GM12892 (cell line): ENCODE data around the gene CLIC4.
"Not testable (repeated sequence)": the region's sequence is repeated elsewhere in the genome, so short reads cannot be mapped to it uniquely, and the experiment has no call there.

Experiments
- DNase-seq: peaks from one replicate; pipeline ENCODE4 v3.0.0; 2011; ENCODE audit not compliant: insufficient read length
- FAIRE-seq: peaks from 2 replicates; lab custom pipeline; 2011; peaks lifted over from hg19 to GRCh38; lab: Jason Lieb, UNC
- POLR2A ChIP-seq: IDR thresholded peaks from 2 replicates; pipeline ENCODE4 v1.6.1; 2011; ENCODE audit warnings: low read depth, low read length, control low read depth
- POLR2AphosphoS5 ChIP-seq: IDR thresholded peaks from 2 replicates; pipeline ENCODE4 v1.6.1; 2011; ENCODE audit warnings: low read depth, low read length, control low read depth
- TAF1 ChIP-seq: IDR thresholded peaks from 2 replicates; pipeline ENCODE4 v1.6.1; 2011; ENCODE audit warnings: low read depth, mild to moderate bottlenecking, control low read depth, low read length, borderline replicate concordance

CLIC4 gene

DNA sequence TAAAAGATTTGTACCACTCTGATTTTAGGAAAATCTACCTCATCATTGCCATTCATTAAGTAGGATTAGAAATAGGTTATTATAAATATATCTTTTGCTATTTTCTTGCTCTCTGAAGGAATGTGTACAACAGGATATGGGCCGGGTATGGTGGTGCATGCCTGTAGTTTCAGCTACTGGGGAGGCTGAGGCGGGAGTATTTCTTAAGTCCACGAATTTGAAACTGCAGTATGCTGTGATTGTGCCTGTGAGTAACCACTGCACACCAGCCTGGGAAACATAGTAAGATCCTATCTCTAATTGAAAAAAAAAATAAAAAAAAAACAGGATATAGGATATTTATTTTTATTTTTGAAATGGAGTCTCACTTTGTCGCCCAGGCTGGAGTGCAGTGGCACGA lies 50.0 kb downstream of the CLIC4 start:
- FAIRE-seq (no peak), DNase-seq (no peak)
- TF ChIP-seq TAF1: no peak
- TF ChIP-seq POLR2AphosphoS5: no peak
- no peak for TF ChIP-seq POLR2A

DNA sequence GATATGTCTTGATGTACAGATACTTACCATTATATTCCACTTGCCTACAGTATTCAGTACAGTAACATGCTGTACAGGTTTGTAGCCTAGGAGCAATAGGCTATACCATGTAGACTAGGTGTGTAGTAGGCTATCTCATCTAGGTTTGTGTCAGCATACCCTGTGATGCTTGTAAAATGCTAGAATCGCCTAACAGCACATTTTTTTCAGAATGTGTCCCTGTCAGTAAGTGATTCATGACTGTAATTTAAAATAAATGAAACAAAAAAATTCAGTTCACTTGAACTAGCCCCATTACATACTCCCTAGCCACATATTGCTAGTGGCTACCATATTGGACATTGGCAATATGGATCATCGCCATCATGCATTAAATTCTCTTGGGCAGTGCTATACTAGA lies 51.3 kb downstream of the CLIC4 start:
- FAIRE-seq (no peak), DNase-seq (no peak)
- no peak for TF ChIP-seq POLR2A
- no peak for TF ChIP-seq TAF1
- no peak for TF ChIP-seq POLR2AphosphoS5

DNA sequence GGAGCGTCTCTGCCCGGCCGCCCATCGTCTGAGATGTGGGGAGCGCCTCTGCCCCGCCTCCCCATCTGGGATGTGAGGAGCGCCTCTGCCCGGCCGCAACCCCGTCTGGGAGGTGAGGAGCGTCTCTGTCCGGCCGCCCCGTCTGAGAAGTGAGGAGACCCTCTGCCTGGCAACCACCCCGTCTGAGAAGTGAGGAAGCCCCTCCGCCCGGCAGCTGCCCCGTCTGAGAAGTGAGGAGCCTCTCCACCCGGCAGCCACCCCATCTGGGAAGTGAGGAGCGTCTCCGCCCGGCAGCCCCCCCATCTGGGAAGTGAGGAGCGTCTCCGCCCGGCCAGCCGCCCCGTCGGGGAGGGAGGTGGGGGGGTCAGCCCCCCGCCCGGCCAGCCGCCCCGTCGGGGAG lies 54.0 kb downstream of the CLIC4 start:
- not testable (repeated sequence) for FAIRE-seq, DNase-seq

DNA sequence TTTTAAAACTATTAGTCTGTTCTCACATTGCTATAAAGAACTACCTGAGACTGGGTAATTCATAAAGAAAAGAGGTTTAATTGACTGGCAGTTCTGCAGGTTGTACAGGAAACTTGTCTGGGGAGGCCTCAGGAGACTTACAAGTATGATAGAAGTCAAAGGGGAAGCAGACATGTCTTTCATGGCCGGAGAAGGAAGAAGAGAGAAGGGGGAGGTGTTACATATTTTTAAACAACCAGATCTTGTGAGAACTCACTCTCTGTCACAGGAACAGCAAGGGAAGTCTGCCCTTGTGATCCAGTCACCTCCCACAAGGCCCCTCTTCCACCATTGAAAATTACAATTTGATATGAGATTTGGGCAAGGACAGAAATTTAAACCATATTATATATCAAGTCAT lies 55.9 kb downstream of the CLIC4 start:
- FAIRE-seq: no peak

DNA sequence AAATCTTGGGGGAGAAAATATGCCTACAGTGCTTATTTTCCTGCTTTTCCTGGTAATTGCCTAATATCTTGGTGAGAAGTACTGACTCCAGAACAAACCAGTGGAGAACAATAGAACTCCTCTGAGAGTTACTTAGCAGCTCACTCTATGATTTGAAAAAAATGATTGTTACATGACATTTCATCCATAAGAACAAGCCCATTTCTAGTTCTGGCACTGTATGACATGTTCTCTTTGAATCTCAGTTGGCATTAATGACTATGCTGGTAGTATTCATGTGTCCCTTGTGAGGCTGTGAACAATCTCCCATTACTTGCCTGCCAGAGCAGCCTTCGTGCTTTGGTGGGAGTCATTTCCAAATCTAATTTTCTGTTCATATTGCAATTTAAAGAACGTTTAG lies 58.0 kb downstream of the CLIC4 start:
- no peak for DNase-seq
- no peak for FAIRE-seq
- no peak for TF ChIP-seq POLR2A
- no peak for TF ChIP-seq POLR2AphosphoS5
- TF ChIP-seq TAF1: no peak

More for the DNA sequence above, 55.9 kb downstream of the CLIC4 start:
- TF ChIP-seq POLR2AphosphoS5 (no peak), TAF1 (no peak), POLR2A (no peak)
- no peak for DNase-seq

DNA sequence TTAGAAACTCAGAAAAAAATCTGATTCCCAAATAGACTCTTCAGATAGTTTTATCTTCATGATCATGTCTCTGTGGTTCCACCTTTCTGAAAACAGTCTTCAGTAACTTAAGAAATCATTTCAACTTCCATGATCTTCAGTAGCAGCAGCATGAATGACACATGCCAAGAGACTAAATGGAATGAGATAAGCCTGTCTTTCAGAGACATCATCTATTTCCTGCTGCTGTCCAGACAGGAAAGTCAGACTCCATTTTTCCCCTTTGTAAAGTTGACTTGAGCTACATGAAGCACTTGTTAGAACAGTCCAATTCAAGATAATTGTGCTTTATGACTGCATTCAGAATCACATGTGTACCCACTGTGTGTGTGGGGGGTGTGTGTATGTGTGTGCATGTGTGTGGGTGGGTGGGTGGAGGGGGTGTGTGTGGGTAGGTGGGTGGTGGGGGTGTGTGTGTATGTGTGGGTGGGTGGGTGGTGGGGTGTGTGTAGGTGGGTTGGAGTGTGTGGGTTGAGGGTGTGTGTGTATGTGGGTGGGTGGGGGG lies 58.8 kb downstream of the CLIC4 start:
- DNase-seq (no peak), FAIRE-seq (no peak)
- TF ChIP-seq POLR2A: no peak
- TF ChIP-seq TAF1: no peak
- no peak for TF ChIP-seq POLR2AphosphoS5

DNA sequence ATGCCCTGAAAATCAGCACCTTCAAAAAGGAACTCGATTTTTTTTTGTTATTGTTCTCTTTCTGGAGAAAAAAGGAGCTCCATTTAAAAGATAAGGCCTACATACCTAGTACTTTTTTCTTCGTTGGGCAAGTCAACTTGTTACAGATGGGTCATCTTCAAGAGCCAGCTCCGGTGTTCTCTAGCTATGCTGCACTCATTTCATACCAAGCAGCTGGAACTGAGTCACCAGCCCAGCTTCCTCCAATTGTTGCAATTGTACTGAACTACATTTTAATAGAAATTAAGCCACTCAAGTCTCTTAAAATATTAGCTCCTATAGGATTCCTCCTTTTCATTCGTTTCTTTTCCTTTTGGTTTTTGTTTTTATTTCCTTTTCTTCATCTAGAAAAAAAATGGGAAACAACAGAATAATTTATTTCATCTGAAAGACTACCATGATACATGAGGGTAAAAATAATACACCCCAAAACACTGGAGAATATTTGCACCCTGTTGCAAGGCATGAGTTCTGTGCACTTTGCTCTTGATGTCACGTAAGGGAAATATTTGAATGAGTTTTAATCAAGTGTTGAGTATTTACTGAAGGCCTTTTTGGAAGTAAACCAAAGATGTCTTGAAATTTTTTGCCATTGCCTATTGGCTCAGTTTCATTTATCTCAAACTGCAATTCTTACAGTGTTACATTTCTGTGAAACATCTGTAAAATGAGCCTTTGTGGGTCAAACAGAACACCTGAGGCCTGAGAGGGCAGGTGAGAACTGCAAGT lies 60.5 kb downstream of the CLIC4 start:
- TF ChIP-seq TAF1: no peak
- TF ChIP-seq POLR2AphosphoS5: no peak
- no peak for TF ChIP-seq POLR2A
- DNase-seq: no peak
- FAIRE-seq: no peak

DNA sequence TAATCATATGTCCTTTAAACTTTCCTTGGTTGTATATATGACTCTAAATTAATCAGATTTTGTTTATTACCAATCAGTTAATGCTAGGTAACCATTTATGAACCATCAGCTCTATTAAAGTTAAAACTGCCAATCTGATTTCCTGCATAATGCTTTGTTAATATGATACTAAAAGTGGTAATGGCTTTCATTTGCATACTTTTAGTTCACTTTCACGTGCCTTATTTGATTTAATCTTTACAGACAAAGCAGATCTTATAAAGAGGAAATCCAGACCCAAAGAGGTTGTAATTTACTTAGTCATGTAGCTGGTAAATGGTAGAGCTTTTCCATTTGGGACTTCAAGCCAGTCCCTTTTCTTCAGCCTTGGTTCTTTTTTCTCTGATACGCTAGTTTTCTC lies 61.3 kb downstream of the CLIC4 start:
- TF ChIP-seq POLR2AphosphoS5 (no peak), TAF1 (no peak), POLR2A (no peak)
- FAIRE-seq (no peak), DNase-seq (no peak)

DNA sequence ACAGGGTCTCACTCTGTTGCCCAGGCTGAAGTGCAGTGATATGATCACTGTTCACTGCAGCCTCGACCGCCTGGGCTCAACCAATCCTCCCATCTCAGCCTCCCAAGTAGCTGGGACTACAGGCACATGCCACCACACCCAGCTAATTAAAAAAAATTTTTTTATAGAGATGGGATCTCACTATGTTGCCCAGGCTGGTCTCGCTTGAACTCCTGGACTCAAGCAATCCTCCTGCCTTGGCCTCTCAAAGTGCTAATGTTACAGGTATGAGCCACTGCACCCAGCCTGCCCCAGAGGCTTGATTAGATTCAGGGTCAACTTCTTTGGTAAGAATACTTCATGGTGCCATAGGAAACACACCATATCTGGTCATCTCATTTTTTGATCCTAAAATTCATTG lies 66.2 kb downstream of the CLIC4 start:
- FAIRE-seq: not testable (repeated sequence)

DNA sequence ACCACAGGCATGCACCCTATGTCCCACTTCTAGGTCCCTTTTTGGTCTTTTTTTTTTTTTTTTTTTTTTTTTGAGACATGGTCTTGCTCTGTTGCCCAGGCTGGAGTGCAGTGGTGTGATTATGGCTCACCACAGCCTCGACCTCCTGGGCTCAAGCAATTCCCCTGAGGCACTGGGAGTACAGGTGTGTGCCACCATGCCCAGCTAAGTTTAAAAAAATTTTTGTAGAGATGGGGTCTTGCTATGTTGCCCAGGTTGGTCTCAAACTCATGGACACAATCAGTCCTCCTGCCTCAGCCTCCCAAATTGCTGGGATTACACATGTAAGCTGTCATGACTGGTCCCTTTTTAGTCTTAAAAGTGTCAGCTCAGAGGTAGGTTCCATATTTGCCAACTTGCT lies 75.0 kb downstream of the CLIC4 start:
- DNase-seq, FAIRE-seq: not testable (repeated sequence)

More for the DNA sequence above, 66.2 kb downstream of the CLIC4 start:
- DNase-seq: not testable (repeated sequence)

DNA sequence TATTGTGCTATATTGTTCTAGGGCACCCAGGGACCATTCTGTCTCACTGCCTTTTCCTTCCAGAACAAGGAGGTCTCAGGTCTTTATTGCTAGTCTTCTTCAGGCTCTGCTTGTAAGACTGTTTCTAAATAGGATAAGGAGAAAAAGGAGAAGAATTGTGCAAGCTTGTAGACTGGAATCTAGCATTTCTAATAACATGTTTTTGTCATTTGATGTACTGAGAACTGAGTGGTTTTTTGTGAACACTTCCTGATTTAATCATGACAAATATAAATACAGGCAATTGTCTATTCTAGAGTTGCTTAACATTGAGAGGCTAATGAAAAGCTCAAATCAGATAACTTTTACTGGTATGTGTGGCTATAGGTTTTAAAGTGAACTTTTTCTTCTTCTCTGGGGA lies 77.6 kb downstream of the CLIC4 start:
- FAIRE-seq (no peak), DNase-seq (no peak)
- TF ChIP-seq TAF1 (no peak), POLR2AphosphoS5 (no peak), POLR2A (no peak)

DNA sequence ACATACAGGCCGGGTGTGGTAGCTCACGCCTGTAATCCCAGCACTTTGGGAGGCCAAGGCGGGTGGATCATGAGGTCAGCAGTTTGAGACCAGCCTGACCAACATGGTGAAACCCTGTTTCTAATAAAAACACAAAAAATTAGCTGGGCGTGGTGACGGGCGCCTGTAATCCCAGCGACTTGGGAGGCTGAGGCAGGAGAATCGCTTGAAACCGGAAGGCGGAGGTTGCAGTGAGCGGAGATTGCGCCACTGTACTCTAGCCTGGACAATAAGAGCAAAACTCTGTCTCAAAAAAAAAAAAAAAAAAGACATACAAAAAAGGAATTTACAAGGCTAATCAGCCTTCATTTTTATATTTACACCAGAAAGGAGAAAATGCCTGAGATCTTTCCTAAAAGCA lies 78.2 kb downstream of the CLIC4 start:
- not testable (repeated sequence) for FAIRE-seq, DNase-seq

DNA sequence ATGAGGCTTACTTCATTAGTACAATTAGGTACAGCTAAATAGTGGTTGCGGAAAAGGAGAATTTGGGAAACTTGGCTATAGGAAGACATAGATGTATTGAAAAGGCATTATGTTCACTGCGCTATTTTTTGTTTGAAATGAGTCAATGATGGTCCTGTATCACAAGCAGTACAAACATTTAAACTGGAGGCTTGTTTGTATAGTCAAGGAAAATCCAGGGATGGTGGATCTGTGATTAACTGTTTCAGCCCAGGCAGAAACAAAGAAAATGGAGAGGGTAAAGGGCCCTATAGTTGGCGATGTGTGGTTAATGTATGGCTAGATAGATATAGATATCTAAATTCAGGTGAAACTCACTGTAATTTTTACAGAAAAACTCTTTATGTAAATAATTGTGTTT lies 79.9 kb downstream of the CLIC4 start:
- no peak for FAIRE-seq
- TF ChIP-seq TAF1 (no peak), POLR2A (no peak), POLR2AphosphoS5 (no peak)
- no peak for DNase-seq

DNA sequence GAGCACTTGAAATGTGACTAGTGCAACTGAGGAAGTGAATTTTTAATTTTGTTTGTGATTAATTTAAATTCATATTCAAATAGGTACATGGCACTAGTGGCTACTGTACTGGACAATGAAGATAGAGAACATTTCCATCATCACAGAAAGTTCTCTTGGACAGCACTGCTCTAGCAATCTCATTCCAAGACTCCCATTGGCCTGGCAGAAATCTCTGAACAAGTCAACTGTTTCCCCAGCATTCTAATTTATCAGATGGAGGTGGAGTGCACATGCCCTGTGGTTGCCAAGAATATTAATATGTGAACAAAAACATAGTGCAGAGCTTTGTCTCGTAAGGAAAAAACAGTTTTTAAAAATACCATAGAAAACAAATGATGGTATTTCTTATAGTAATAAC lies 81.3 kb downstream of the CLIC4 start:
- FAIRE-seq (no peak), DNase-seq (no peak)
- no peak for TF ChIP-seq TAF1
- no peak for TF ChIP-seq POLR2AphosphoS5
- no peak for TF ChIP-seq POLR2A
